Measurements from ENCODE around the gene YEATS4. TPM values are rescaled to one million over a fixed set of nuclear protein-coding genes. Genes with fewer than 3 reads are reported as not detected.

The YEATS4 gene
- total RNA-seq, 4 donors from 2014 or later, result 4.4 to 32.2 (median 7.9) TPM

- intact Hi-C loops (cut with DNase I; ENCODE audit: low total_unique reads), result no loop called here
- TF ChIP-seq POLR2AphosphoS5 (IDR thresholded peaks at IDR 0.05) (no peak), POLR2A (IDR thresholded peaks at IDR 0.05) (no peak), CTCF (IDR thresholded peaks at IDR 0.05) (no peak), EP300 (IDR thresholded peaks at IDR 0.05; ENCODE audit: low read depth) (no peak)
These were observed 60.2 kb downstream of the YEATS4 start for GRCh38 chr12:69419701-69420100.

GRCh38 chr12:69421548-69421947 lies 62.0 kb downstream of the YEATS4 start:
- no peak overlapping the region for H3K27ac ChIP-seq
- TF ChIP-seq EP300 (IDR thresholded peaks at IDR 0.05; ENCODE audit: low read depth), result no peak
- no peak overlapping the region for H3K4me3 ChIP-seq
- no peaks in the 10 kb centered on the region for H3K27me3 ChIP-seq
- 91 to 100% methylated on average over 1 to 3 of the region's 3 CpGs for WGBS, 2 donors (ENCODE audit: low coverage in 1 of 2)
- H3K9me3 ChIP-seq, result no peaks in the 10 kb centered on the region
- in situ Hi-C loops (cut with MboI; ENCODE audit: low pct_ligation_motif_present in 1 of 4, low pct_unique_long_range_greater_than_20kb in 1 of 4, low sequenced_read_pairs in 3 of 4), result no loop called here
- DNase-seq, result no peak
- intact Hi-C loops (cut with DNase I; ENCODE audit: low total_unique reads), result no loop called here
- H3K36me3 ChIP-seq, result no peaks in the 10 kb centered on the region
- no peaks in the 10 kb centered on the region for H3K4me1 ChIP-seq

More at GRCh38 chr12:69419701-69420100, 60.2 kb downstream of the YEATS4 start:
- in situ Hi-C loops (cut with MboI; ENCODE audit: low pct_ligation_motif_present in 1 of 4, low pct_unique_long_range_greater_than_20kb in 1 of 4, low sequenced_read_pairs in 3 of 4), result loop anchor here in 1 of 4 donors (10.0 kb wide), 1 partner anchor 145 kb away; no protein-coding TSS in a partner anchor
- Histone ChIP-seq H3K9me3 (no peaks in the 10 kb centered on the region), H3K27ac (no peak overlapping the region), H3K27me3 (no peaks in the 10 kb centered on the region), H3K4me3 (no peak overlapping the region), H3K36me3 (no peaks in the 10 kb centered on the region), H3K4me1 (peaks cover 0 to 7% (median 2%) of the 10 kb centered on the region in 4 donors)
- WGBS, 2 donors (ENCODE audit: low coverage in 1 of 2), result 91 to 100% methylated on average over 1 of the region's 1 CpG
- DNase-seq, result no peak

- TF ChIP-seq POLR2AphosphoS5 (IDR thresholded peaks at IDR 0.05), result no peak
- DNase-seq, result no peak
- in situ Hi-C loops (cut with MboI; ENCODE audit: low pct_ligation_motif_present in 1 of 4, low pct_unique_long_range_greater_than_20kb in 1 of 4, low sequenced_read_pairs in 3 of 4) (no loop called here), intact Hi-C loops (cut with DNase I; ENCODE audit: low total_unique reads) (no loop called here)
- Histone ChIP-seq H3K4me1 (no peaks in the 10 kb centered on the region), H3K9me3 (no peaks in the 10 kb centered on the region), H3K27me3 (no peaks in the 10 kb centered on the region), H3K36me3 (no peaks in the 10 kb centered on the region), H3K27ac (no peak overlapping the region), H3K4me3 (no peak overlapping the region)
- 74 to 87% methylated on average over 5 of the region's 5 CpGs for WGBS, 2 donors (ENCODE audit: low coverage in 1 of 2)
These were observed 63.7 kb downstream of the YEATS4 start for GRCh38 chr12:69423037-69423905.

- Histone ChIP-seq H3K4me3 (no peak overlapping the region), H3K36me3 (no peaks in the 10 kb centered on the region), H3K4me1 (no peaks in the 10 kb centered on the region), H3K27ac (no peak overlapping the region), H3K9me3 (no peaks in the 10 kb centered on the region), H3K27me3 (no peaks in the 10 kb centered on the region)
- no peak for DNase-seq
- no peak for TF ChIP-seq POLR2AphosphoS5 (IDR thresholded peaks at IDR 0.05)
- no peak for TF ChIP-seq POLR2A (IDR thresholded peaks at IDR 0.05)
- TF ChIP-seq EP300 (IDR thresholded peaks at IDR 0.05; ENCODE audit: low read depth), result no peak
- no peak for TF ChIP-seq CTCF (IDR thresholded peaks at IDR 0.05)
- WGBS, 2 donors (ENCODE audit: low coverage in 1 of 2), result 97 to 100% methylated on average over 1 to 3 of the region's 3 CpGs
- intact Hi-C loops (cut with DNase I; ENCODE audit: low total_unique reads) (no loop called here), in situ Hi-C loops (cut with MboI; ENCODE audit: low pct_ligation_motif_present in 1 of 4, low pct_unique_long_range_greater_than_20kb in 1 of 4, low sequenced_read_pairs in 3 of 4) (no loop called here)
These were observed 65.9 kb downstream of the YEATS4 start for GRCh38 chr12:69425417-69425816.

GRCh38 chr12:69428351-69429073 lies 69.0 kb downstream of the YEATS4 start:
- 76 to 83% methylated on average over 6 to 7 of the region's 7 CpGs for WGBS, 2 donors (ENCODE audit: low coverage in 1 of 2)
- Histone ChIP-seq H3K36me3 (no peaks in the 10 kb centered on the region), H3K27me3 (no peaks in the 10 kb centered on the region), H3K4me3 (no peak overlapping the region), H3K27ac (no peak overlapping the region), H3K9me3 (no peaks in the 10 kb centered on the region), H3K4me1 (no peaks in the 10 kb centered on the region)
- in situ Hi-C loops (cut with MboI; ENCODE audit: low pct_ligation_motif_present in 1 of 4, low pct_unique_long_range_greater_than_20kb in 1 of 4, low sequenced_read_pairs in 3 of 4), result no loop called here
- TF ChIP-seq POLR2AphosphoS5 (IDR thresholded peaks at IDR 0.05), result no peak
- no peak for TF ChIP-seq POLR2A (IDR thresholded peaks at IDR 0.05)
- no peak for TF ChIP-seq CTCF (IDR thresholded peaks at IDR 0.05)
- TF ChIP-seq EP300 (IDR thresholded peaks at IDR 0.05; ENCODE audit: low read depth), result no peak
- intact Hi-C loops (cut with DNase I; ENCODE audit: low total_unique reads), result no loop called here
- DNase-seq, result no peak

All from transverse colon (tissue), 4 donors.